Glutamatergic neuron (in vitro differentiated cells): ENCODE results near the gene CHKA. TPM values are rescaled to one million over a fixed set of nuclear protein-coding genes. Genes with fewer than 3 reads are reported as not detected.
A peak's percentile ranks its signal among the peaks of the same experiment; 100 is the strongest.

Source experiments
- DNase-seq: peaks from one replicate; pipeline ENCODE4 v3.0.0; 2022
- H3K27ac Mint-ChIP-seq: one replicate; pipeline ENCODE4 v1.8.0; 2020; ENCODE audit warnings: mild to moderate bottlenecking, mixed read lengths, inconsistent platforms; ENCODE audit not compliant: unreplicated experiment
- H3K27me3 Mint-ChIP-seq: one replicate; pipeline ENCODE4 v1.8.0; 2020; ENCODE audit warnings: mild to moderate bottlenecking, moderate library complexity, mixed read lengths, inconsistent platforms; ENCODE audit not compliant: unreplicated experiment
- H3K36me3 Mint-ChIP-seq: one replicate; pipeline ENCODE4 v1.8.0; 2020; ENCODE audit warnings: mild to moderate bottlenecking, mixed read lengths, inconsistent platforms; ENCODE audit not compliant: unreplicated experiment
- H3K4me1 Mint-ChIP-seq: one replicate; pipeline ENCODE4 v1.8.0; 2020; ENCODE audit warnings: mild to moderate bottlenecking, low read depth, mixed read lengths, inconsistent platforms; ENCODE audit not compliant: unreplicated experiment
- H3K4me3 Mint-ChIP-seq: one replicate; pipeline ENCODE4 v1.8.0; 2020; ENCODE audit warnings: mild to moderate bottlenecking, mixed read lengths, inconsistent platforms; ENCODE audit not compliant: unreplicated experiment
- H3K9me3 Mint-ChIP-seq: one replicate; pipeline ENCODE4 v1.8.0; 2020; ENCODE audit warnings: mild to moderate bottlenecking, moderate library complexity, mixed read lengths, inconsistent platforms; ENCODE audit not compliant: unreplicated experiment
- CTCF ChIP-seq: fragments of 200-600 bp; sonication (generic); IDR thresholded peaks from one replicate; pipeline ENCODE4 v1.5.0; 2021; ENCODE audit not compliant: partially characterized antibody, unreplicated experiment
- total RNA-seq: library from RNA; stranded (reverse); fragmentation: NEBNext Ultra II Directional; extraction: Animal tissue kit (Norgen Biotek cat#: 25700); gene quantifications from one replicate; pipeline ENCODE4 v1.2.1, GENCODE V29; 2021; ENCODE audit not compliant: unreplicated experiment

CHKA gene
- total RNA-seq, 1 donor from 2014 or later, result 74.1 TPM

GRCh38 chr11:68118706-68119448, 2.3 kb downstream of the CHKA start:
- peaks cover 13% of the 10 kb centered on the region for H3K4me1 Mint-ChIP-seq
- H3K36me3 Mint-ChIP-seq, result no peaks in the 10 kb centered on the region
- TF ChIP-seq CTCF, result no peak
- H3K27me3 Mint-ChIP-seq, result peaks cover 4% of the 10 kb centered on the region
- peak overlapping the region; percentile 8 for H3K27ac Mint-ChIP-seq
- no peak for DNase-seq
- H3K9me3 Mint-ChIP-seq, result peaks cover 7% of the 10 kb centered on the region
- H3K4me3 Mint-ChIP-seq, result peak overlapping the region; percentile 99

- Mint-ChIP-seq H3K36me3 (no peaks in the 10 kb centered on the region), H3K4me1 (peaks cover 13% of the 10 kb centered on the region), H3K9me3 (peaks cover 6% of the 10 kb centered on the region), H3K27ac (peak overlapping the region; percentile 8), H3K4me3 (peak overlapping the region; percentile 99), H3K27me3 (peaks cover 4% of the 10 kb centered on the region)
- no peak for DNase-seq
- no peak for TF ChIP-seq CTCF
Measured at GRCh38 chr11:68117853-68118470, 3.2 kb downstream of the CHKA start.

GRCh38 chr11:68116974-68117373, 4.2 kb downstream of the CHKA start:
- Mint-ChIP-seq H3K27ac (no peak overlapping the region), H3K36me3 (no peaks in the 10 kb centered on the region), H3K4me3 (peak overlapping the region; percentile 12), H3K9me3 (peaks cover 4% of the 10 kb centered on the region), H3K27me3 (peaks cover 1% of the 10 kb centered on the region), H3K4me1 (peaks cover 13% of the 10 kb centered on the region)
- TF ChIP-seq CTCF, result no peak
- no peak for DNase-seq

GRCh38 chr11:68116126-68116525, 5.1 kb downstream of the CHKA start:
- Mint-ChIP-seq H3K9me3 (peaks cover 4% of the 10 kb centered on the region), H3K4me3 (no peak overlapping the region), H3K27ac (no peak overlapping the region), H3K4me1 (peaks cover 13% of the 10 kb centered on the region), H3K27me3 (peaks cover 1% of the 10 kb centered on the region), H3K36me3 (no peaks in the 10 kb centered on the region)
- no peak for DNase-seq
- TF ChIP-seq CTCF, result no peak

GRCh38 chr11:68115285-68115684, 5.9 kb downstream of the CHKA start:
- Mint-ChIP-seq H3K36me3 (no peaks in the 10 kb centered on the region), H3K4me1 (peaks cover 13% of the 10 kb centered on the region), H3K27me3 (peaks cover 1% of the 10 kb centered on the region), H3K4me3 (no peak overlapping the region), H3K27ac (no peak overlapping the region), H3K9me3 (peaks cover 4% of the 10 kb centered on the region)
- no peak for TF ChIP-seq CTCF
- no peak for DNase-seq
